Limb (tissue), 2 donors: ENCODE results near the gene WIPF2.

Source experiments
- DNase-seq, 2 donors: peaks; one replicate each; pipeline ENCODE4 v3.0.0-alpha.2; 2016; ENCODE audit errors: extremely low spot score in 2 of 2

The WIPF2 gene

DNA sequence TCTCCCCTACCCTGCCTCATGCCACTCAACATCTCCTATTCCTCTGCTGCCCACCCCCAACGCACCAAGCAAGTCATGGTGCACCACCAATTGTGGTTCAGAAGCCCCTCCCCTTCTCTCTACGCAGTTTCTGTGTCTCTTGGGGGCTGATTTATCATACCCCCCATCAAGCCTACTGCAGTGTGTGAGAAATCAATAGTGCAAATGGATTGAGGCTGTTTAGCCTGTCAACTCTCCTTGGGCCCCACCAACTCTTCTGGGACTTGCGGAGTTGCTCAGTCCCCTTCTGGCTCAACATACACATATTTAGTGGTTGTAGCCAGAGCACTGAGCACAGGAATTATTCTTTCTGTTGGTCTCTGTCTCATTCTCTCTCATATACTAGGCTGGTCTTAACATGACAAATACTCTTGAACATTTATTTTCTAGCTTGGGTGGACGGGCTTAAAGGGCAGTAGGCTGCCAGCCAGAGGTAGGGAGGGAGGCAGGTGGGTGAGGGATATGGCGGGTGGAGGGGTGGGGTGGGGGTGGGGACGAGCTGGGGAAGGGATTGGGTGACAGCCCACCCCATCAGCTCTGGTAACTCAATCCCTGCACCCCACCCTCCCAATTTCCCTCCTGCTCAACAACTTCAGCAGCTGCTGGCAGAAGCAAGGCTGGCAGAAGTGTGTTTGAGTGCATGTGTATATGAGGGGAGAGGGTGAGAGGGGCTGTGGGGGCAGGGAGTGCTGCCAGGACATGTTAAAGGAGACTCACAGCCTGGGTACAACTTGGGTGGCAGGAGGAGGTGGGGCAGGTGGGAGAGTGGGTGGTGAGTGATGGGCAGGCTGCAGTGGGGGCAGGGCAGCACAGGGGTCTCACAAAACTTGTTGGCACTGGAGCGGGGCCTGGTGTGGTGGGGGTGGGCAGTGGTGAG, 94.8 kb downstream of the WIPF2 start:
- peak in 1 of 2 donors; percentile 66 for DNase-seq

DNA sequence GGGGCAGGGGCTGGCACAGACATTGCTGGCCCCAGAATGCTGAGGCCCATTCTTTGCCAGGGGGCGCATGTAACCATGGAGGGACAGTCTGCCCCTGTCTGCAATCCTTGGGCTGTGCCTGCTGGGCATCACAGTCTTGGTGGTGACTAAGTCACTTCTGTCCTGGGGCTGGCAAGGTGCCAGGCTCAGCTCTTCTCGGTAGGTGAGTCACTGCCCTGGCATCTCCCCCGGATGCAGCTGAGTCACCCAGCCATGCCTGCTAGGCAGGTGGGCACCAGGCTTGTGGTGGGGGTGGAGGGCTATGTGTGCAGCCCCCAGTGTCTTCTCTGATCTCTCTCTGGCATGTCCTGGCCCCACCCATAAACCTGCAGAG, 95.5 kb downstream of the WIPF2 start:
- DNase-seq: peak in 1 of 2 donors; percentile 66

DNA sequence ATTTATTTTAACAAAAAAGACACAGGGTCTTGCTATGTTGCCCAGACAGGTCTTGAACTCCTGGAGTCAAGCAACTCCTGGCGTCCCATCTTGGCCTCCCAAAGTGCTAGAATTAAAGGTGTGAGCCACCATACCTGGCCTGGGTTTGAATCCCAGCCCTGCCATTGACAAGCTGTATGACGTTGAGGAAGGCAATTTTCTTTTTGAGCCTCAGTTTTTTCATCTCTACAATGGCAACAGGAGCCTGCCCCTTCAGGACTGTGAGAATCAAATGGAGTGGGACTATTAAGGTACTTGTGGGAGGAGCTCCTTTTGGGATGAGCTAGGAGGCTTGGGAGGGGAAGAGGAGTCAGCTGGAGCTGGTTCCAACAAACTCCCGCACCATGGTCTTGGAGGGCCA, 96.1 kb downstream of the WIPF2 start:
- DNase-seq: no peak

DNA sequence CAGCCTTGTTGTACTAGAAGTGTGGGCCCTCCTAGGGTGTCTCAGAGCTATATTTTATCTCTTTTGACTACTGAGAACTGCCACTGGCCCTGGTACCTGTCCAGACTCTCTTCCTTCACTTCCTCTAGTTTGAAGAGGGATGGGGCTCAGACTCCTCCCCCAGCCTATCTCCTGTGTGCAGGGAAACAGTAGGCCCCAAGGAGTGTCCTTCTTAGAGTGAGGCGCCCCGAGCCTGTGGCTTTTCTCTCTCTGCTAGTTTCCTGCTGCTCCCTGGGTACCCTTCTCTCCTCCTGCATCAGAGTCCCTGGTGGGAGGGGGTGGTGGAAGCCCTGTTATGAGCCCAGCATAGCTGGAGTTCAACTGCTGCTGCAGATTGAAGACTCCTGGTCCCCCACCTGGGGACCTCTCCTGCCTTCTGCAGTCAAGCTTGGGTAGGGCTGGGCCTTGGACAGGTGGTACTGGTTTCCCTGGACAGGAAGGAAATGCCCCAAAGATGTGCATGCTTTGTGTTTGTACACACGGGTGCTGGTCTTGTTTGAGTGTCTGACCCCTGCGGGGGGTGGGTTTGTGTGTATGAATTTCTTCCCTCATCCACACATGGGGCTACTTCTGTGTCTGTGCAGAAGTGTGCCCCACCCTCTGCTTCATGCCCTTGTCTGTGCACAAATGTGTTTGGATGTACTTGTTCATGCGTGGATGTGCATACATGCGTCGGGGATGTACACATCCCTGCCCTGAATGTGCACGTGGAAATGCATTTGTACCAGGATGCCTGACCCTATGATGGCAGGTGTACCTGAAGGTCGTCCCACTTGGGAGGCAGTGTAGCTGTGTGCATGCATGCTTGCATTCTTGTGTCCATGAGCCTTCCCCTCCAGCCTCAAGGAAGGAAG, 96.8 kb downstream of the WIPF2 start:
- DNase-seq: no peak

DNA sequence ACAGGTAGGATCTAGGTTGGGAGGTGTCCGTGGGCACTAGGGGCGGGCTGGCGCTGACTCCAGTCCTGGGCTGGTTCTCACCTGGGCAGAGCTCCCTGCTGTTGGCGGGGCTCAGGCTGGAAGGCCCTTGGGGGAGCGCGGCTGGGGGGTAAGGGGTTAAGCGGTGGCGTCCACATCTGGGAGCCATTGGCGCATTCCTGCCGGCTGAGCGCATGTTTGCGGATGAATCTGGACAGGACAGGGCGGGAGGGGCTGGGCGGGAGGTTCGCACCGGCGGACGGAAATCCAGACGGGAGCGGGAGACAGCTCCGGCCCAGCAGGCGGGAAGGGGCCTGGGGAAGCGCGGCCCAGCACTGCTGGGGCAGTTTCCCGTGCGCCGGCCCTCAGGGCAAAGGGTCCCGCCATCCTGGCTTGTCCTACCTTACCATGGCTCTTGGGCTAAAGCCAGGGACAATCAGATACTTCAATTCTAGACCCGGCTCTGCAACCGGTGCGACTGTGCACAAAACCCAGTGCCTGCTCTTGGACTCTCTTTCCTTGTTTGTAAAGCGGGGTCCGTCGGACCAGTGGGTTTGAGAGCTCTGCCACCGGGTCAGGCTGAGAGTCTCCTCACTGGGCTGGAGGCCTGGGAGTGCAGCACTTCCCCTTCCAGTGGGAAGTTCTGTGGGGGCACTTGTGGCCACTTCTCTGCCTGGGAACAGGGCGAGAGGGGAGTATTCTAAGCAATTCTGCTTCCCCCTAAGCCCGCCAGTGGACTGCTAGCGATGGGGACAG, 97.7 kb downstream of the WIPF2 start:
- DNase-seq: peak; percentile 80 to 84

DNA sequence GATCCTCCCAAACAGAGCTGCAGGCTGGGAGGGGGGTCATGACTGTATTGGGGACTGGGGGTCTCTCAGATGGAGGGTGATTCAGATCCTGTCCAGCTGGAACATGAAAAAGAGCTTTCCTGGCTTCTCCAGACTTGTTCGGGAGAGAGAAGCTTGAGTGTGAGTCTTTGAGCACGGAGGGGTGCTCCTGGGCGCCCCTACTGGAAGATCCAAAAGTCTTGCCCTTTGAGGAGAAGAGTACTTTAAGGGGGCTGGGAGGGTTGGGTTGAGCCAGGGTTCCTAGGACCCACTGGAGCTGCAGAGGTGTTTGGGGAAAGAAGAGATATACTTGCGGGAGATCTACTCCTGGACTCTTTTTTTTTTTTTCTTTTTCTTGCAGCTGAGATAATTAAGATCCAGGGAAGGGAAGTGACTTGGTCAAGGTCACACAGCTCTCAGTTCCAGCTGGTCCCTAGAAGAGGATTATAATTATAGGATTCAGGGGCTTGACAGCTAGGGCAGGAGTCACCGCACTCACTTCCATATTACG, 98.3 kb downstream of the WIPF2 start:
- DNase-seq: peak in 1 of 2 donors; percentile 75

DNA sequence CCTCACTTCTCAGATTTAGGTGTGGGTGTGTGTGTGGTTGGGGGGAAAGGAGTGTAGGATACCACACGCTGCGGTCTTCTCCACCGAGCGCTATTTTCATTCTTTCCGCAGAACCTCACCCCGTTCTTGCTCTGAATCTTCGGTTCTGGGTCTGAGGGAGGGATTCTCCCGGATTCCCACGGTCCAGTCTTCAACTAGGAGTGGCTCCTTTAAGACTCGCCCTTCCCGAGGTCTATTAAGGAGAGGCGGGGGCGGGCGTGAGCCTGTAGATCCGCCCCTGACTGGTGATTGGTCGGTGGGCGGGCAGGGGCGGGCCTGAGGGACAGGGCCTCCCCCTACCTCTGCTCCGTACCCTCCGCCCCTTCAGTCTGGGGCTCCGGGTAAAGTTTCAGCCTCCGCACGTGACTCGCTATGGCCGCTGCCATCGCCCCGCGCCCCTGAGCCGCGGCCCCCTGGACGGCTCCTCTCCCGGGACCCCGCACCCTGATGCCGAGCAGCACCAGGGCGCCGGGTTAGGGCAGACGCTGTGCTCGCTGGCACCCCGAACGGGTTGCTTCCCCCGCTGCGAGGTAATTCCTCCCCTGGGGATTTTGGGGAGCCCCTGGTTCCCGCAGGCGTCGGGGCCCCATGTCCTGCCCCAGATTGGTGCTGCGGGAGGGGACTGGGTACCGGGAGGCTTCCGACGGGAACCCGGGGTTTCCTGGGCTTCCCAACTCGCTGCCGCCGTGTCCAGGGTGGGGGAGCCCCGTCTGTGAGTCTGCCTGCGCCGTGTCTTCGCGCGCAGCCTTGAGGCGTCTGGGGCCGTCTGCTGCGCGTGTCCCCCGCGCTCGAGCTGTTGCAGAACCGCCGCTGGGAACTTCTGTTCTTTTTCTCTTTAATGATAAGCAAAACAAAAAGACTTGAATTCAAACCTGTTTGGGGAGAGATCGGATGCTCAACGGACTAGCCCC, 99.1 kb downstream of the WIPF2 start:
- DNase-seq: peak; percentile 96

DNA sequence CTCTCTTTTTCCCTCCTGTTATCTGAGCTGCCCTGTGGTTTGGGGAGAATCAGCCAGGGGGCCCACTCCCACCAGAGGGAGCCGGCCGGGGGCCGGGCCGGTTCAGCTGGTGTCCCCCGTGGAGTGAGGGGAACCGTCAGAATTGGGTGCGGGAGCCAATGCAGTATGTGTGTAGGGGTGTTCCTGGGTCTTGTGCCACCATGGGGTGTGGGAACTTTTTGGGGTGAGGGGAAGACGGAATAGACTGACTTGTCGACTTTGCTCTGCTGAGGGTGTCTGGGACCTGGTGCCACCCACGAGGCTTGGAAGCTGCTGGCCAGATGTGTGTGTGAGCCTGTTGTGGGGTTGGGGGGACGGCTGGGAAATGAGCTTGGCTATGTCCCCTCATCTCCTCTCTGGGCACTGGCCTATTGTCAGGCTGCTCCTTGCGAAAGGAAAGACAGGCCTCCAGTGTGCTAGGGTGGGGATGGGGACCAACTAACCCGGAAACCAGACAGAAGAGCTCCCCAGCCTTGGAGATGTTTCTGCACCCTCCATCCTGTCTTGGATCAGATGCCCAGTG, 99.8 kb downstream of the WIPF2 start:
- peak in 1 of 2 donors; percentile 58 for DNase-seq

DNA sequence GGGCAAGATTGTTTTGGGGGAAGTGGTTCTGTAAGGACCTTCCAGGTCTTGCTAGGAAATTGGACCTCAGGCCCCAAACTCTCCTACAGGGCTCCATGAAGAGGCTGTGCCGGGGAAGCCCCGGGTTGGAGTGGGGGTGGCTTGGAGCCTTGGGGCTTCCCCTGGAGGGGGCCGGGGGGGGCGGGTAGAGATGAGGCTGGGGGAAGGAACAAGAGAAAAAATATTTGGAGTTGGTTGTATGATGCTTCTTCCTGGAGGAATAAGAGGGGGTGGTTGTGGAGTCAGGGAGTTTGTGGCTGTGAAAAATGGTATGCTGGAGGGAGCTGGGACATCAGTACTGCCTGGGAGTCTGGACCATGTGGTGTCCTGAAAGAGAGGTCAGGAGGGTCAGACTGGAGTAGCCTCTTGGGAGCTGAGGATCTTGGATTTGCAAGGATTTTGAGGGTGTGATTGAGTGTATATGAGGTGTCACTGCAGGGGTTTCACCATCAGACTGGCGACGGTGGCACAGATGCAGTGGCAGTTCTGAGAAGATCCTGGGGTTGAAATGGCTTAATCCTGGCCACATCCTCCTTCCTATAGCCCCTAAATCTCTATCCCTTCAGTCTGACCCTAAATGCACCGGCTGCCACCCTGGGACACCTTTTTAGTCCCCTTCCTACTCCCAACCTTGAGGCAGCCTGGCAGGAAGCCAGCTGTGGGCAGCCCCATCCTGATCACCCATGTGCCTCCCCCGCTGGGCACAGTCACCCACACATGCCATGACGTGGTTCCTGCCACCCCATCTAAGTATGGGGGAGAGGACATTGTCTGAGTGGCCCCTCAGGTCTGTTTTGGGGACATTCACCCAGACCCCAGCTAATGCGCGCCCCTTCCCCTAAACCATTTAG, 100.8 kb downstream of the WIPF2 start:
- no peak for DNase-seq

DNA sequence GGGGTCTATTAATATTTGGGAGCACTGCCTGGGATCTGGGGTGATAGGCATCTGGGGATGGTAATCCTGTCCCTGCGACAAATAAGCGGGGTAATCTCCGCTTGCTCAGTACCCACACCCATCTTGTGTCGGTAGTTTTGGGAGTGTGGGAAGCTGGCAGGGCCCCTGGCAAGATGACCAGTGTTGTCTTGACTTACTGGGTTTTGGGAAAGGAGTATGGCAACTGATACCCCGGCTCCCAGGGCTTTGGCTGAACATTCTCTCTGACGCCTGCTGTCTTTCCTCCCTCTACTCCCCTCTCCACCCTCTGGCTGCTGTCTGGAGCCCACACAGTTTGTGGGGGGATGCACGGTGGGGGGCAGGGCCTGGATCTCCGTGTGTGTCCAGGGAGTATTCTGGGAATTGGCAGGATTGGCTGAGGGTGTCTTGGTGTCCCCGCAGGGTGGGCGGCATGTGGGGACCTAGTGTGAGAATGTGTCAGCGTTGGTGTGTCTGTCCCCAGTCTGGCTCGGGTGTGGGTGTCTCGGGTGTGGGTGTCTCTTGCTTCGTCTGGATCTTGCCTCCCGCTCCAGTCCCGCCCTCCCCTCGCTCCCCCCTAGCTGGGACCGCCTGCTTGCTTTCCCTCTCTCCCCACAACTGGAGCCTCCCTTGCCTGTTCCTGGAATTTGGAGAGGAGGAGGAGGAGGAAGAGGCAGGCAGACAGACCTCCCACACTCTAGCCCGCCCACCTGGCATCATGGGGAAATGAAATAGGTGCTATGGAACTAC, 101.8 kb downstream of the WIPF2 start:
- DNase-seq: peak; percentile 84 to 87

DNA sequence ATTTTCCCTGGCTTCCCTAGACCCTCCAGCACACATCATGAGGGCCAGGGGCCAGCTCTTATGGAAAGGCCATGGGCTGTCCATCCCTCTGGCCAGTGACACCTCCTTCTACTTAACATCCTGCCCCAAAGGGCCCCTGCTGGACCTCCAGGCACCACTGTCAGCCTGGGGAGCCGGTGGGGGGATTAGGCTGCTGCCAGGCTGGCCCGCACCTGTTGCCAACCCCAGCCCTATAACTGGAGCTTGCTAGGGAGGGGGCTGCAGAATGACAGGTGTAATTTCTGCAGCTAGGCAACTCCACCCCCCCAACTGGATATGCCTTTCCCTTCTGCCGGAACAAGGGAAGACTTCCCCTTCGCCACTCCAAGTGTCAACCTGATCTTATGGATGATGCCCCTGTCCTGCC, 102.4 kb downstream of the WIPF2 start:
- no peak for DNase-seq

DNA sequence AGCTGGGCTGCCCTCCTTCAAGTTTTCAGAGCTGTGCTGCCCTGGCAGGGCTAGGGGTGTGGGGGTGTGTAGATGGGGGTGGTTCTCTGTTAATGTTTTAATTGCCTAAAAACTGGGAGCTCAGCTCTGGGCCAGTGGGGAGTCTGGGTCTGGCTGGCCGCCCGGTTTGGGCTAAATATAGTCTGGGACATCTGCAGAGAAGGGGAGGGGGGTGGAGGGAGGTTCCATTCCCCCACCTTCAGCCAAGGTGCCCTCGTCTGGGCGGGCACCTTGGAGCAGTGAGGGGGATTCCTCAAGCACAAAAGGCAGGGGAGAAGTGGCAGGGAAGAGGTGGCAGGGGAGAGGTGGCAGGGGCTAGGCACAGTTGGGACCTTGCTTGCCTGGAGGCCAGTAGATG, 102.9 kb downstream of the WIPF2 start:
- DNase-seq: peak in 1 of 2 donors; percentile 70

DNA sequence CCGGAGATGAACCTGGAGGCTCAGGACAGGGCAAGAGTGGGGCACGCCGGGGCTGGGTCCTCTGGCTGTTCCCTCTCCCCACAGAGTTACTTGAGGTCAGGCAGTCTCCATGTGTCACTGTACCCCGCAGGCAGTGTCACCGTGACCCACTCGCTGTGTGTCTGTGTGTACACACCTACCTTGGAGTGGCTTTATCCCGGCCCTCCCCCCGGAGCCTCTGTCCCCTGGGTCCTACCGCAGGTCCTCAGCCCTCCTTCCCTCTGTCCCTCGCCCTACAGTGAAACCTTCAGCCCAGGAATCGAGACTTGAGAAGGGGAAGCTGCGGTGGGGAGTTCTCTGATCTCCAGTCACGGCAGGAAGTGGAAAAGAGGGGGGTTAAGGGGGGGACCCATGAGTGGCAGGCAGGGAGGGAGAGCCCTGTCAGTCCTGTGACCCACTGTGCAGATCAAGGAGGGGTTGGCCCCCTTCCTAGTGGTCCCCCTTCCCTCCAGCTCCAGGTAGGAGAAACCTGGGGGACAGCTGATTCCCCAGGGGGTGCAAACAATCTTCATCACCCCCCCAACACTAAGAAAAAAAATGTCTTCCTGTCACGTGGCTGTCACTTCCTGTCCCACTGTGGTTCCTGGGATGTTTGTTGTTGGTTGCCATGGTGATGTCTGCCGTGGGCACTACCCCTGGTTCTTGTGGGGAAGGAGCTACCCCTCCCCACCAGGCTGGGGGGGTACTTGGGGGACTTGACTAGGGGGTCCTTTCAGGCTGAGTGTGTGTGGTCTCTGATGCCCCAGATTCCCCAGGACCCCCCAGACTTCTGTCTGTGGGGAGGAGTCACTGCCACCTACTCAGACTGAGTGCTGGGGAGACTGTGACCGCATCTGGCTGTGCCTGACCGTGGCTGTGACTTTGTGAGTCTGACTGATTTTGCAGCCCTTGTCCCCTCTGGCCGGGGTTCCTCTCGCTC, 103.5 kb downstream of the WIPF2 start:
- peak; percentile 76 to 81 for DNase-seq

DNA sequence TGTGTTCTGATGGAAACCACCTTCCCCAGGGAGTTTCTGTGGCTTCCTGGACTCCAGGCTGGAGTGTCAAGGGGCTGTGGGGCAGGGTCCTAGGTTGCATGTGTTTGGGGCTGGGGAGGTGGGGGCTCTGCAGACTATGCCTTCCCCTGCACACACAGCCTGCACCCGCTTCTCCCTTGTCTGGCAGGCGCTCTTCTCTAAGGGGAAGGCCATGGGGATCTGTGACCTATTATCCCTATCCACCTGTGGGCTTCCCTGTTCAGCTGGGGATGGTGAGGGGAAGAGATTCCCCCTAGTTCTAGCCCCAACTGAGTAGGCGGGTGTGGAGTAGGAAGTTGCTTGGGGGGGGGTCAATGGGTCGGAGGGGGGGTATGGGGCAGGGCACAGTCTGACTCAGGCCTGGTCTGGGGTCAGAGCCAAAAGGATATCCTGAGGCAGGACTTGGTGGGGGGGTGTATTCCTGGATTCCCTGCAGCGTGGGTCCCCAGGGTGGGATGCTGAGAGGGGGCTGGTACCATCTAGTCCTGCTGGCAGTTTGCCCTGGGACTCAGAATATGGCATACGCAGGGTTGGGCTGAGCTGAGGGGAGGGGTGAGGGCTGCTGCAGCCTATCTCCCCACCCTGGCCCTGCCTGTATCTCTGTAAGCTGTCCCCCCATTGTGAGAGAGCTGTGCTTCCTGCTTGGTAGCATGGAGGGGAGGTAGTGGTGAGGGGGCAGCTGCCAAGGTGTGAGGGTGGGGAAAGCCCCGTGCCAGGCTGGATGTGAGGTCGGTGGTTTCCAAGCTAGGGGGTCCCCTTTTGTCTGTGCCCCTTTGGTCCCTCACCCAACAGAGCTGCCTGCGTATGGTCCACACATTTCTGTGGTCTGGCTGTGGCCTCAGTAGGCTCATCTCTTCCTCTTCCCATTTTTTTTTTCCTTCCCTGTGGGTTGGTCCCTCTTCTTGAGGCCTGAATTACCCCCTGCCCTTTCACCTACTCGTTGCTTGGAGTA, 104.6 kb downstream of the WIPF2 start:
- DNase-seq: no peak

DNA sequence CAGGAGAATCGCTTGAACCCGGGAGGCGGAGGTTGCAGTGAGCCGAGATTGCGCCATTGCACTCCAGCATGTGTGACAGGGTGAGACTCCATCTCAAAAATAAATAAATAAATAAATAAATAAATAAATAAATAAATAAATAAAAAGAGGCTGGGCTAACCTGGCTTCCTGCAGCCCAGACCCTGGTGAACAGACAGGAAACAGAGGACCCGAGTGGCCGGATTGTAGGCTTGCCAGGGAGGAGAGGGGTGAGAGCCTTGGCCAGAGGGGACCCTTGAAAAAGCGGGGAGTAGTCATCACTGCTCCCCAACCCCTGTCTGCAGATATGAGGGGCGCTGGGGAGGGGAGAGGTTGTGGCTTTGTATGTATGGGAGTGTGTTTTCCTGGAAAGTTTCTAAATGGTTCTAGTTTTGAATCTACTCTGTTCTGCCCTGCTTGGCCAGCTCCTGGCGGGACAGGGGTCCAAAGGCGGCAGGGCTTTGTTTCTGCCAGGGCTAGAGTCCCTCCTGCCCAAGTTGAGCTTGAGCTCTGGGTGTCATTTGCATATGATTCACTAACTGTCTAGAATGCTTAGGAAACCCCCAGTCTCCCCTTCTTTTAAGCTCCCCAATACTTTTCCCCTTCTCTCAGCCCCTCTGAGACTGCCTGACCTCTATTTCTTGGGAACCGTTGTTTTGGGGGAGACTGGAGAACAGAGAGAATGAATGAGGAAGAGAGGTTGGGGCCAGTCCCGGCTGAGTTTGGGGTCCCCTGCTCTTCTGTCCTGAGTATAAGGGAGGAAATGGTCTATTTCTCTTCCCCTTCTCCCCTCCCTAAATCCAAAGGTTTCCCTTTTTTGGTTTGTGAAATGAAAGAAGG, 106.3 kb downstream of the WIPF2 start:
- DNase-seq: no peak
